Progenitor cell of endocrine pancreas (in vitro differentiated cells): Measurements from ENCODE around the gene CPEB4. TPM values are rescaled to one million over a fixed set of nuclear protein-coding genes. Genes with fewer than 3 reads are reported as not detected.

Source experiments
- DNase-seq: peaks from one replicate; pipeline ENCODE4 v3.0.0; 2021; ENCODE audit warnings: low spot score; ENCODE audit not compliant: unreplicated experiment
- H3K27ac Mint-ChIP-seq: 2 replicates; pipeline ENCODE4 v1.8.0; 2021; ENCODE audit warnings: mild to moderate bottlenecking, moderate library complexity, mixed read lengths
- H3K27me3 Mint-ChIP-seq: 2 replicates; pipeline ENCODE4 v1.8.0; 2021; ENCODE audit warnings: mixed read lengths
- H3K36me3 Mint-ChIP-seq: 2 replicates; pipeline ENCODE4 v1.8.0; 2022; ENCODE audit warnings: mixed read lengths; ENCODE audit not compliant: insufficient read depth
- H3K4me1 Mint-ChIP-seq: 2 replicates; pipeline ENCODE4 v1.8.0; 2021; ENCODE audit warnings: low read depth, mixed read lengths
- H3K4me3 Mint-ChIP-seq: 2 replicates; pipeline ENCODE4 v1.8.0; 2021; ENCODE audit warnings: low read depth, mild to moderate bottlenecking, moderate library complexity, mixed read lengths
- H3K9me3 Mint-ChIP-seq: 2 replicates; pipeline ENCODE4 v1.8.0; 2021; ENCODE audit warnings: low read depth, mixed read lengths
- total RNA-seq: library from RNA; stranded (reverse); gene quantifications from 2 replicates; pipeline ENCODE4 v1.2.1, GENCODE V29; 2021
- TF ChIP-seq, protein P1 (sequence below): fragments of 200-600 bp; sonication (generic); IDR thresholded peaks from one replicate; pipeline ENCODE4 v1.5.0; 2021; ENCODE audit warnings: antibody characterized with exemption, mild to moderate bottlenecking; ENCODE audit not compliant: unreplicated experiment

CPEB4 gene
- total RNA-seq, 1 donor from 2014 or later = 16.7 TPM

DNA sequence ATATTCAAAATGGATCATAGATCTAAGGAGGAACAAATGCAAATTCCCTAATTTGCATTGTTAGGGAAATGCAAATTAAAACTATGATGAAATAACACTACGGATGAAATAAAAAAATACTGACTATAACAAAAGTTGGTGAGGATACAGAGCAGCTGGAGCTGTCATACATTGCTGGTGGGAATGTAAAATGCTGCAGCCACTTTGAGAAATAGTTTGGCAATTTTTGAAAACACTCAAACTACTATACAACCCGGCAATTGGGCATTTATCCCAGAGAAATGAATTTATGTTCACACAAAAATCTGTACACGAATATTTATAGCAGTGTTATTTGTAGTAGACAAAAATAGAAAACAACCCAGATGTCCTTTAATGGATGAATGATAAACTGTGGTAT lies 123.3 kb downstream of the CPEB4 start:
- Mint-ChIP-seq H3K36me3 (no peaks in the 10 kb centered on the region), H3K4me3 (no peak overlapping the region), H3K4me1 (no peaks in the 10 kb centered on the region), H3K27me3 (no peaks in the 10 kb centered on the region), H3K9me3 (no peaks in the 10 kb centered on the region), H3K27ac (no peak overlapping the region)
- DNase-seq = no peak
- TF ChIP-seq, protein P1, sequence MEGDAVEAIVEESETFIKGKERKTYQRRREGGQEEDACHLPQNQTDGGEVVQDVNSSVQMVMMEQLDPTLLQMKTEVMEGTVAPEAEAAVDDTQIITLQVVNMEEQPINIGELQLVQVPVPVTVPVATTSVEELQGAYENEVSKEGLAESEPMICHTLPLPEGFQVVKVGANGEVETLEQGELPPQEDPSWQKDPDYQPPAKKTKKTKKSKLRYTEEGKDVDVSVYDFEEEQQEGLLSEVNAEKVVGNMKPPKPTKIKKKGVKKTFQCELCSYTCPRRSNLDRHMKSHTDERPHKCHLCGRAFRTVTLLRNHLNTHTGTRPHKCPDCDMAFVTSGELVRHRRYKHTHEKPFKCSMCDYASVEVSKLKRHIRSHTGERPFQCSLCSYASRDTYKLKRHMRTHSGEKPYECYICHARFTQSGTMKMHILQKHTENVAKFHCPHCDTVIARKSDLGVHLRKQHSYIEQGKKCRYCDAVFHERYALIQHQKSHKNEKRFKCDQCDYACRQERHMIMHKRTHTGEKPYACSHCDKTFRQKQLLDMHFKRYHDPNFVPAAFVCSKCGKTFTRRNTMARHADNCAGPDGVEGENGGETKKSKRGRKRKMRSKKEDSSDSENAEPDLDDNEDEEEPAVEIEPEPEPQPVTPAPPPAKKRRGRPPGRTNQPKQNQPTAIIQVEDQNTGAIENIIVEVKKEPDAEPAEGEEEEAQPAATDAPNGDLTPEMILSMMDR = no peak

Other genes with a start within 250 kb of the CPEB4 start
- not detected in 2 replicates for gene C5orf47, start 100.8 kb downstream of the CPEB4 start, total RNA-seq
- gene NSG2, start 157.4 kb downstream of the CPEB4 start, total RNA-seq = 1.4 and 1.6 TPM in 2 replicates